Nephron (organoid): ENCODE data around the gene SLC15A5.

Experiments used
- H3K27ac Mint-ChIP-seq, 3 experiments: 2 replicates each; pipeline ENCODE4 v1.8.0; 2020; ENCODE audit warnings: mixed read lengths in 3 of 3, mild to moderate bottlenecking in 2 of 3, moderate library complexity in 1 of 3
- H3K27me3 Mint-ChIP-seq: 2 replicates; pipeline ENCODE4 v1.8.0; 2021; ENCODE audit warnings: low read depth, mild to moderate bottlenecking, moderate library complexity, mixed read lengths
- H3K36me3 Mint-ChIP-seq: 2 replicates; pipeline ENCODE4 v1.8.0; 2020; ENCODE audit warnings: low read depth, mixed read lengths
- H3K4me1 Mint-ChIP-seq: 2 replicates; pipeline ENCODE4 v1.8.0; 2020; ENCODE audit warnings: mixed read lengths
- H3K4me3 Mint-ChIP-seq, 3 experiments: 2 replicates each; pipeline ENCODE4 v1.8.0; 2020; ENCODE audit warnings: mild to moderate bottlenecking in 3 of 3, mixed read lengths in 3 of 3, moderate library complexity in 2 of 3
- H3K9me3 Mint-ChIP-seq: 2 replicates; pipeline ENCODE4 v1.8.0; 2020; ENCODE audit warnings: mixed read lengths
- TF ChIP-seq, protein P1 (sequence below), 3 experiments: fragments of 200-600 bp; sonication (generic); IDR thresholded peaks; one replicate each; pipeline ENCODE4 v1.5.0; 2021; ENCODE audit warnings: antibody characterized with exemption in 3 of 3; ENCODE audit not compliant: unreplicated experiment in 3 of 3

SLC15A5 gene

DNA sequence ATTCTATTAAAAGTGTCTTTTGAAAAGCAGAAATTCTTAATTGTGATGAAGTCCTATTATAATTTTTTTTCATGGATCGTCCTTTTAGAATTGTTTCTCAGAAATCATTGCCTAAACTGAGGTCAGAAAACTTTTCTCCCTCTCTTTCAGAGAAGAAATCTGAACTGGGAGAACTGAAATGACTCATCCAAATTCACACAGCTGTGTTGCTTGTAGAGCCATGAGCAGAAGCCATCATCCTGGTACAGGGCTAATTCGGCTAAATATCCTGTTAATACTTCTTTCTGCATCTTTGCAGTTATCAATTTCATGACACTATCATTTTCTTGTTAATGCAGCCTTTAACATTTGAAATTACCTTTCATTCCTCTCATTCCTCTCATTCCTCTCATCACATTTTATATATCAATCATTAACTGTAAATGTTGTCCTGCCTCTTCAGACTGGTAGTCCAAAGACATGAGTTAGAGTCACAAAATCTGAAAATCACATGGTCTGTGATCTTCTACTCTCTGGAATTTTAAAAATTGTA is 15.5 kb downstream of the SLC15A5 start:
- H3K9me3 Mint-ChIP-seq, result peaks cover 9% of the 10 kb centered on the region

DNA sequence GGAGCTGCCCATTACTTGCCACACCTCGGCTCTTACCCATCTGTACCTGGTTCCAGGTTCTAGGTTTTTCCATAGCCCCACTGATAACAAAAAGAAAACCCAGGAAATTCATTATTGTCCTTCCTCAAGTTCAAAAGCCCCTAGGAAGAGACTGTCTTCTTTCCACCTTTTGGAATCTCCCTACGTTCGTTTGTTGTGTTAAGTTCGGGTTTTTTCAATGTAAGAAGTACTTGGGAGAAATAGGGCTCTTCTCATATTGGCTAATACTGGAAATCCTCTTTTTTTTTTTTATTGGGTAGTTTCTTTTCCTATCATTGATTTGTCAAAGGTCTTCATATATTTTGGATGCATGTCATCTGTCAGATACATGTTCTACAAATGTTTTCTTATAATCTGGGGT is 17.3 kb downstream of the SLC15A5 start:
- Mint-ChIP-seq H3K4me3 (no peak overlapping the region), H3K36me3 (no peaks in the 10 kb centered on the region)

More for the DNA sequence above, 15.5 kb downstream of the SLC15A5 start:
- Mint-ChIP-seq H3K27ac (no peak overlapping the region), H3K4me3 (no peak overlapping the region), H3K4me1 (no peaks in the 10 kb centered on the region), H3K27me3 (no peaks in the 10 kb centered on the region), H3K36me3 (no peaks in the 10 kb centered on the region)
- TF ChIP-seq, protein P1, sequence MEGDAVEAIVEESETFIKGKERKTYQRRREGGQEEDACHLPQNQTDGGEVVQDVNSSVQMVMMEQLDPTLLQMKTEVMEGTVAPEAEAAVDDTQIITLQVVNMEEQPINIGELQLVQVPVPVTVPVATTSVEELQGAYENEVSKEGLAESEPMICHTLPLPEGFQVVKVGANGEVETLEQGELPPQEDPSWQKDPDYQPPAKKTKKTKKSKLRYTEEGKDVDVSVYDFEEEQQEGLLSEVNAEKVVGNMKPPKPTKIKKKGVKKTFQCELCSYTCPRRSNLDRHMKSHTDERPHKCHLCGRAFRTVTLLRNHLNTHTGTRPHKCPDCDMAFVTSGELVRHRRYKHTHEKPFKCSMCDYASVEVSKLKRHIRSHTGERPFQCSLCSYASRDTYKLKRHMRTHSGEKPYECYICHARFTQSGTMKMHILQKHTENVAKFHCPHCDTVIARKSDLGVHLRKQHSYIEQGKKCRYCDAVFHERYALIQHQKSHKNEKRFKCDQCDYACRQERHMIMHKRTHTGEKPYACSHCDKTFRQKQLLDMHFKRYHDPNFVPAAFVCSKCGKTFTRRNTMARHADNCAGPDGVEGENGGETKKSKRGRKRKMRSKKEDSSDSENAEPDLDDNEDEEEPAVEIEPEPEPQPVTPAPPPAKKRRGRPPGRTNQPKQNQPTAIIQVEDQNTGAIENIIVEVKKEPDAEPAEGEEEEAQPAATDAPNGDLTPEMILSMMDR (IDR thresholded peaks at IDR 0.05; ENCODE audit: unreplicated experiment in 3 of 3), result no peak

DNA sequence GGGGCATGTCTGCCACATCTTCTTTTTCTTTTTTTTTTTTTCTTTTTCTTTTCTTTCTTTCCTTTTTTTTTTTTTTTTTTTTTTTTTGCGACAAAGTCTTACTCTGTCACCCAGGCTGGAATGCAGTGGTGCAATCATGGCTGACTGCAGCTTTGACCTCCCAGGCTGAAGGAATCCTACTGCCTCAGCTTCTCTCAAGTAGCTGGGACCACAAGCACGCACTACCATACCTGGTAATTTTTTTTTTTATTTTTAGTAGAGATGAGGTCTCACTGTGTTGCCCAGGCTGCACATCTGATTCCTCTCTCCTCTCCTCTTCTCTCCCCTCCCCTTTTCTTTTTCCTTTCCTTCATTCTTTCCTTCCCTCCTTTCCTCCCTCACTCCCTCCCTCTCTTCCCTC is 18.5 kb downstream of the SLC15A5 start:
- Mint-ChIP-seq H3K9me3 (peaks cover 6% of the 10 kb centered on the region), H3K27me3 (no peaks in the 10 kb centered on the region), H3K36me3 (no peaks in the 10 kb centered on the region), H3K27ac (no peak overlapping the region), H3K4me1 (no peaks in the 10 kb centered on the region), H3K4me3 (no peak overlapping the region)
- TF ChIP-seq, protein P1 (IDR thresholded peaks at IDR 0.05; ENCODE audit: unreplicated experiment in 3 of 3), result no peak

More for the DNA sequence above, 17.3 kb downstream of the SLC15A5 start:
- no peaks in the 10 kb centered on the region for H3K27me3 Mint-ChIP-seq
- no peak overlapping the region for H3K27ac Mint-ChIP-seq
- no peaks in the 10 kb centered on the region for H3K4me1 Mint-ChIP-seq
- H3K9me3 Mint-ChIP-seq, result peaks cover 9% of the 10 kb centered on the region
- TF ChIP-seq, protein P1 (IDR thresholded peaks at IDR 0.05; ENCODE audit: unreplicated experiment in 3 of 3), result no peak

DNA sequence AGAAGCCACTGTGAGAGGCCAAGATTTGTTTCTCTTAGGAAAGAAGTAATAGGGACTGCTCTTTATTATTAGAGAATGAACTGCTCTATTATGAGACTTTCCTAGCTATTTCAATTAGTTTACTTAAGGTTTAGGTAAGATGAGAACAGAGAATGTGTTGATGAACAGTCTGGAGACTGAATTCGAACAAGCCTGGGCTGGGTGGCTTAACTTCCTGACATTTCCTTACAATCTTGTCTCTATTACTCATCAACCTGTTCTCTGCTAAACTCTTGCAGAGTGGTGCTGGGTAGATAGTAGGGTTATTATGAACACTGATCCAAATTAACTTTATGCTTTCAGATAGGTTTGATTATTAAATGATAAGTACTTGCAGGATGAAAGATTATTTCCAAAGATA is 31.2 kb downstream of the SLC15A5 start:
- Mint-ChIP-seq H3K27ac (no peak overlapping the region), H3K27me3 (no peaks in the 10 kb centered on the region), H3K9me3 (no peaks in the 10 kb centered on the region), H3K36me3 (no peaks in the 10 kb centered on the region), H3K4me3 (no peak overlapping the region), H3K4me1 (no peaks in the 10 kb centered on the region)
- TF ChIP-seq, protein P1 (IDR thresholded peaks at IDR 0.05; ENCODE audit: unreplicated experiment in 3 of 3), result no peak

DNA sequence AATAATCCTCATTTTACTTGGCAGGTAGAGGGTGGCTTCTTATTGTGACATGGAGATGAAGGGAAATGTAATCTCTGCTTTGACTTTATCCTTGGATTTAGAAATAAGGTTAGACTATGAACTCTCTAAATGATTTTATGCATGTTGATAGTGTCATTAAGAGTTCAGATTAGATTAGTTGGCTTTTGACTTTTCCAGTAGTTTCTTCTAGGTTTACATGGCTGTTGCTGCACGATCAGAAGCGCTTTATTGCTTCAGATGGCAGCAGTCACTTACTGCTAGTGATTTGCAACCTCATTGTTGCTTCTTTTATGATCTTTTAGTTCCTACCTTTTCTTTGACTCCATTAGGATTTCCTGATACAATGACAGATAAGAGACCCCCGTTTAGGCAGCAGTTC is 32.3 kb downstream of the SLC15A5 start:
- no peaks in the 10 kb centered on the region for H3K4me1 Mint-ChIP-seq
- H3K9me3 Mint-ChIP-seq, result no peaks in the 10 kb centered on the region
- no peak overlapping the region for H3K27ac Mint-ChIP-seq
- H3K27me3 Mint-ChIP-seq, result no peaks in the 10 kb centered on the region
- TF ChIP-seq, protein P1 (IDR thresholded peaks at IDR 0.05; ENCODE audit: unreplicated experiment in 3 of 3), result no peak
- no peaks in the 10 kb centered on the region for H3K36me3 Mint-ChIP-seq
- H3K4me3 Mint-ChIP-seq, result no peak overlapping the region
